NCI-H82 (cell line): Measurements from ENCODE around the gene CPN2.
A peak's percentile ranks its signal among the peaks of the same experiment; 100 is the strongest.

Experiments
- DNase-seq: peaks from one replicate; lab custom pipeline; 2025; lab: John Stamatoyannopoulos, UW

CPN2 gene

GRCh38 chr3:194313560-194314387 lies 37.4 kb downstream of the CPN2 start:
- DNase-seq, result peak; percentile 33

- peak; percentile 60 for DNase-seq
Observed at GRCh38 chr3:194312743-194313281, 38.3 kb downstream of the CPN2 start.

GRCh38 chr3:194312186-194312742 lies 38.9 kb downstream of the CPN2 start:
- no peak for DNase-seq

- DNase-seq, result no peak
Observed at GRCh38 chr3:194311000-194311399, 40.1 kb downstream of the CPN2 start.

GRCh38 chr3:194310060-194310835 lies 40.9 kb downstream of the CPN2 start:
- no peak for DNase-seq

GRCh38 chr3:194308601-194309449 lies 42.3 kb downstream of the CPN2 start:
- DNase-seq, result no peak

GRCh38 chr3:194307849-194308248 lies 43.3 kb downstream of the CPN2 start:
- DNase-seq, result no peak

GRCh38 chr3:194306771-194307640 lies 44.1 kb downstream of the CPN2 start:
- DNase-seq, result no peak

DNA sequence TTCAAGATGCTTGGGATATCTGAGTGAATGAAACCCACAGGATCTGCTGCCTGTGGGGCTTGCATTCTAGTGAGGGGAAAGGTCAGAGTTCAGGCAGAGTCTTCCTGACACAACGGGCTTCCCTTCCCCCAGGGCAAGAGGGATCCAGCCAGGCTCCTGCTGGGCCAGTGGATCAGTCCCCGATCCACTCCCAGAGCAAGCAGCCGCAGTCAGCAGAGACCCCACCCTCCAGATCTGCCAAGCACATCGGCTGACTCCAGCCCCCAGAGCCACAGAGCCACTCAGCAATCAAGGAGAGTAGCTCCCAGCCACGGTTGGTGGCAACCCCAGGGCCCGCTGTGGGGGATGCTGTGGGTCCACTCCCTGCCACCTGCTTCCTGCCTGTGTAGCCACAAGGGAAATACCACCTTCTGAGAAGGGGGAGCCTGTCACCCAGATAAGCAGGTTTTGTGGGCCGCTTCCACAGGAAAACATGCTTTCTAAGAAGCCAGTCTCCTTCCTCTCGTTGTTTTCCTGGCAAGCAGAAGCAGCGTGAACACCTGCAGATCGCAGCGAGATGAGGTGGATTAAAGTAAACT lies 44.9 kb downstream of the CPN2 start:
- DNase-seq, result no peak

DNA sequence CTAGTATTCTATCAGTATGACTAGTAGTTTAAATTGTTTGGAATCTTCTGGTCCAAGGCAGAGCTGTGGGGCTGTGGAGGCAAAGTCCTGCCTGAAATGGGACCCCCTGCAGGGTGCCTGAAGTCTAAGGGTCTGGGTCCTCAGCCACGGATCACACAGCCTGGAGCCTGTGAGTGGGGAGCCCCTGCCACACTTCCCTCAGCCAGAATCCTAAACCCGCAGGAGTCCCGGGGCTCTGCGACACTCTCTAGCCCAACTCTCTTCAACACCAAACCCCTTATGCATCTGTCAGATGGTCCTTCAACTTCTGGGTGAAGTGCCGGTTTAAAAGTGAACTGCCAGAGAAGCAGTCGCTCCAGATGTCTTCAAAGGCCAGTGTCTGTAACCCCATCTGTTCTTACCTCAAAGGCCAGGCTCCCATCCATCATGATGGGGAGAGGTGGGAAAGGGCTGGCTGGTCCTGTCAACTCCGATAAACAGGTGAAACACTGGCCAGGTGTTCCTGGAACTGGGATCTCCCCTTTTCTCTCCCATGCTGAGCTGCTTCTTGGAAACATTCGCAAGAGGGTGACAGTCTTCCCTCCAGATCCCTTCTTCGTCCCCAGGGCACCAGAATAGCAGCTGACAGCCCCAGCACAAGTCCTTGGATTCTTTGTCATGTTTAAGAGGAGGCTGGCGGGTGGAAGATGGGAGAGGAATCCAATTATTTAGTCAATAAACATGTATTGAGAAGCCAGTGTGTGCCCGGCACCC lies 45.6 kb downstream of the CPN2 start:
- DNase-seq, result peak; percentile 48

GRCh38 chr3:194304186-194304917 lies 46.8 kb downstream of the CPN2 start:
- no peak for DNase-seq

- no peak for DNase-seq
Observed at GRCh38 chr3:194303749-194304148, 47.4 kb downstream of the CPN2 start.

DNA sequence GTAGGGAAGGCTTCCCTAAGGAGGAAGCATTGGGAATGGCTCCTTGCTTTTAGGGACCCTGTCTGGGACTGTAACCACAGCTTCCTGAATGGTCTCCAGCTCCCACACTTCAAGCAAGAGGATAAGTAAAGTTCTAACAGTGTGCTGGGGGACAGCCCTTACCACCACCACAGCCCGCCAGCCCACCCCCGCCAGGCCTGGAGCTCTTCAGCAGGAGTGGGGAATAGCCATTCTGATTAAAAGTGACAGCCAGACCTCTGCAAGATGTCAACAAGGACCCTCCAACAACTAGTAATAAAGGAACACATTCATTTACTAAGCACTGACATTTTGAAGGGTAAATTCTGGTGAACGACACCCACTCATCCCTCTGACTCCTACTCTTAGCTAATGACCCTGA lies 49.4 kb downstream of the CPN2 start:
- DNase-seq, result no peak

DNA sequence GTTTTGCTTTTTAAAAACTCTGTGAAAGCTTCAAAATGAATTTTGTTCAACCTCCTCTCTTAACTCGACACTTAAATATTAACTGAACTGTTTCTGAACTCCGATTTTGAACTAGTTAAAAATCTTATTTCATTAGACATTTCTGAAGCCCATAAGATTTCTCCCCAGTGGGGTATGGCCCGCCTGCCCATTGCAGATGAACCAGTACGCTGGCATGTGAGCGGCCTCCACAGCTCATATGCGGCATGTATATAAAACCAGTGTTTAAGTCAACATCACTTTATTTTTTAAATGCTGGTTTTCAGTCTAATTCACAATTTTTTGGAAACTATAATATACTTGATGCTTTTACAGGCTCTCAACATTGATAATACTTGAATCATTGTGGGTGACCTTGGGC lies 50.2 kb downstream of the CPN2 start:
- no peak for DNase-seq

- DNase-seq, result peak; percentile 97
Observed at GRCh38 chr3:194300382-194300758, 50.8 kb downstream of the CPN2 start.

GRCh38 chr3:194298331-194299227 lies 52.5 kb downstream of the CPN2 start:
- DNase-seq, result no peak

DNA sequence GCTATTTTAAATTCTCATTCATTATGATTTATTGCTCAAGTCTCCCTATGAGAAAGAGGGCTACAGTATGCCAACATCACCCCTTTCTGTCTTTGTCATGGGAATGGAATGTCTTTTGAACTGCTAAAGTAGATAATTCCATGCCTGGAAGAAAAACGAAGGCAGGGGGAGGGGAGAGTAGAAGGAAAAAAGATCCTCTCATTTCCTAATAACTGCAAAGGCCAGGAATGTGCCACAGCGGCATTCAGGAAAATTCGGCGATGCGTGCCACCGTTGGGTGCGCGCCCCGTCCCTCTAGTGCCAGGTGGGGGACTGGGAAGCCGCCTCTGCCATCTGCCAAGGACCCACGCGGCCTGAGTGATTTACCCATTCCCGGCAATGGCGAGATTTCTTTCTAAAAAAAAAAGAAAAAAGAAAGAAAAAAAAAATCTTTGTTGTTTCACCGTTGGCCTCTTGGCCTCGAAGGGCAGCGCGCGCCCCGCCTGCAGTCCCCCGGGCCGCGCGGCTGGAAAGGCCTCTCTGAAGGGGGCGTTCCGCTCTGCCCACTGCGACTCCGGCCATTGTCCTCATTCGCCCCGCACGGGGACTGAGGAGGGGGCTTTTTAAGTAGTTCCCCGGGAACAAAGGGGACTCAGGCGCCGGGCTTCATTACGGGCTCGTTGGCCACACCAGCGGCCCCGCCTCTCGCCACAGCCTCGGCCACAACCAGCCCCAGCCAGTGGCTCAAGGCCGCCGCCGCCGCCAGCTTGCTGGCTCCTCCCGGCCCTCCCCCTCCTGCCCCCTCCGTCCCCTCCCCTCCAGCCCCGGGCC lies 54.5 kb downstream of the CPN2 start:
- DNase-seq, result no peak
